Activated CD8-positive, alpha-beta memory T cell treated with anti-CD3 and anti-CD28 coated beads, Interleukin-2, amount 50 U/mL, for 1 hour (primary cell): ENCODE data around the gene AUTS2.

Experiments
- DNase-seq: peaks from one replicate; pipeline ENCODE4 v3.0.0-alpha.2; 2020; ENCODE audit errors: extremely low read depth

Gene AUTS2

GRCh38 chr7:70621954-70622600, 1023.8 kb downstream of the AUTS2 start:
- DNase-seq = no peak

GRCh38 chr7:70622936-70623335, 1024.7 kb downstream of the AUTS2 start:
- DNase-seq = no peak

- DNase-seq = no peak
Observed at GRCh38 chr7:70624500-70625103, 1026.3 kb downstream of the AUTS2 start.

GRCh38 chr7:70627461-70627860, 1029.2 kb downstream of the AUTS2 start:
- DNase-seq = no peak

GRCh38 chr7:70630440-70630817, 1032.2 kb downstream of the AUTS2 start:
- no peak for DNase-seq

GRCh38 chr7:70630818-70631457, 1032.7 kb downstream of the AUTS2 start:
- DNase-seq = no peak

- no peak for DNase-seq
Observed at GRCh38 chr7:70631718-70632117, 1033.4 kb downstream of the AUTS2 start.

- no peak for DNase-seq
Observed at GRCh38 chr7:70632400-70632799, 1034.1 kb downstream of the AUTS2 start.

- DNase-seq = no peak
Observed at GRCh38 chr7:70634071-70634470, 1035.8 kb downstream of the AUTS2 start.

- no peak for DNase-seq
Observed at GRCh38 chr7:70634610-70635068, 1036.4 kb downstream of the AUTS2 start.

GRCh38 chr7:70635633-70636032, 1037.4 kb downstream of the AUTS2 start:
- no peak for DNase-seq

- no peak for DNase-seq
Observed at GRCh38 chr7:70636169-70636568, 1037.9 kb downstream of the AUTS2 start.

GRCh38 chr7:70637726-70638125, 1039.5 kb downstream of the AUTS2 start:
- no peak for DNase-seq

- DNase-seq = no peak
Observed at GRCh38 chr7:70638158-70639107, 1040.2 kb downstream of the AUTS2 start.

GRCh38 chr7:70640266-70640833, 1042.1 kb downstream of the AUTS2 start:
- DNase-seq = no peak

- no peak for DNase-seq
Observed at GRCh38 chr7:70641882-70642281, 1043.6 kb downstream of the AUTS2 start.

- DNase-seq = no peak
Observed at GRCh38 chr7:70645279-70645678, 1047.0 kb downstream of the AUTS2 start.

GRCh38 chr7:70645876-70646351, 1047.6 kb downstream of the AUTS2 start:
- DNase-seq = no peak

GRCh38 chr7:70646536-70647248, 1048.4 kb downstream of the AUTS2 start:
- DNase-seq = no peak

GRCh38 chr7:70647801-70648498, 1049.7 kb downstream of the AUTS2 start:
- peak; percentile 81 for DNase-seq
